Stimulated activated naive CD4-positive, alpha-beta T cell treated with Interleukin-2 at 50 U/mL for 16 hours (primary cell): ENCODE results near the gene SPIN3.
"Not testable (repeated sequence)": the region's sequence is repeated elsewhere in the genome, so short reads cannot be mapped to it uniquely, and the experiment has no call there.

Experiments
- DNase-seq: peaks from one replicate; lab custom pipeline; 2025; lab: John Stamatoyannopoulos, UW

Gene SPIN3

GRCh38 chrX:56995271-56995994, at the start of gene SPIN3:
TSS of gene SPIN3 (minus strand) at chrX:56995541. CDS start at chrX:56994947, 594 bp downstream.
- peak; percentile 46 for DNase-seq

- no peak for DNase-seq
Measured at GRCh38 chrX:57044245-57044644, 48.9 kb upstream of the SPIN3 start.

GRCh38 chrX:57037265-57037664, 41.9 kb upstream of the SPIN3 start:
- DNase-seq, result not testable (repeated sequence)

GRCh38 chrX:56994375-56995270, 718 bp downstream of the SPIN3 start:
- DNase-seq, result no peak

GRCh38 chrX:56987741-56988140, 7.6 kb downstream of the SPIN3 start:
- no peak for DNase-seq

GRCh38 chrX:56986138-56986537, 9.2 kb downstream of the SPIN3 start:
- no peak for DNase-seq

- no peak for DNase-seq
Measured at GRCh38 chrX:56978172-56978571, 17.2 kb downstream of the SPIN3 start.

- no peak for DNase-seq
Measured at GRCh38 chrX:56975611-56976010, 19.7 kb downstream of the SPIN3 start.

GRCh38 chrX:56974408-56974807, 20.9 kb downstream of the SPIN3 start:
- no peak for DNase-seq

GRCh38 chrX:56969559-56969958, 25.8 kb downstream of the SPIN3 start:
- no peak for DNase-seq

GRCh38 chrX:56968980-56969379, 26.4 kb downstream of the SPIN3 start:
- no peak for DNase-seq

GRCh38 chrX:56963377-56963776, 32.0 kb downstream of the SPIN3 start:
- DNase-seq, result no peak

GRCh38 chrX:56947699-56948098, 47.6 kb downstream of the SPIN3 start:
- no peak for DNase-seq

GRCh38 chrX:56946201-56946600, 49.1 kb downstream of the SPIN3 start:
- DNase-seq, result not testable (repeated sequence)

GRCh38 chrX:56945226-56945625, 50.1 kb downstream of the SPIN3 start:
- DNase-seq, result not testable (repeated sequence)

- DNase-seq, result no peak
Measured at GRCh38 chrX:56943264-56943663, 52.1 kb downstream of the SPIN3 start.
